ENCODE measurements around the gene RAB36. TPM values are rescaled to one million over a fixed set of nuclear protein-coding genes. Genes with fewer than 3 reads are reported as not detected.

The RAB36 gene
- total RNA-seq, 4 donors from 2014 or later, result 0.35 to 0.55 TPM; not detected in 2

DNA sequence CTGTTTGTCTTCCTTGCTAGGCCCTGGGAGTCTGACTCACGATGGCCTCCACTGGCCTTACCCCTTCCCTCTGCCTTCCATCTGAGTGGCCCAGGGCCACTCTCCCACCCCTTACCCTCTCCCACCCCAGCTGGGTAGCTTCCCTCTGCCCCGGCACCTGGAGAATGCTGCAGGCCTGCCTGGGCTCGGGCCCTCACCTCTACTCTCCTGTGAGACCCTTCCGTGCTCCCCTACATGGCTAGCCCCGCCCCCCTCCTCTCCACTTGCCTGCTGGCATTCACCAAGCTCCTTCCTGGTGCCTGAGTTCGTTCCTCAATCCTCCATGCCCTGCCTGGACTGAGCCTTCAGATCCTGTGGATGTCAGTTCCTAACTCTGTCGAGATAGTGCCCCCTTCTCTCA, 8.7 kb downstream of the RAB36 start:
- Histone ChIP-seq H3K36me3 (no peaks in the 10 kb centered on the region), H3K4me1 (no peaks in the 10 kb centered on the region), H3K9me3 (no peaks in the 10 kb centered on the region), H3K4me3 (no peak overlapping the region), H3K27ac (no peak overlapping the region), H3K27me3 (no peaks in the 10 kb centered on the region)
- DNase-seq, result no peak
- no peak for ATAC-seq
- TF ChIP-seq POLR2A (IDR thresholded peaks at IDR 0.05), result no peak
- TF ChIP-seq, protein P1, sequence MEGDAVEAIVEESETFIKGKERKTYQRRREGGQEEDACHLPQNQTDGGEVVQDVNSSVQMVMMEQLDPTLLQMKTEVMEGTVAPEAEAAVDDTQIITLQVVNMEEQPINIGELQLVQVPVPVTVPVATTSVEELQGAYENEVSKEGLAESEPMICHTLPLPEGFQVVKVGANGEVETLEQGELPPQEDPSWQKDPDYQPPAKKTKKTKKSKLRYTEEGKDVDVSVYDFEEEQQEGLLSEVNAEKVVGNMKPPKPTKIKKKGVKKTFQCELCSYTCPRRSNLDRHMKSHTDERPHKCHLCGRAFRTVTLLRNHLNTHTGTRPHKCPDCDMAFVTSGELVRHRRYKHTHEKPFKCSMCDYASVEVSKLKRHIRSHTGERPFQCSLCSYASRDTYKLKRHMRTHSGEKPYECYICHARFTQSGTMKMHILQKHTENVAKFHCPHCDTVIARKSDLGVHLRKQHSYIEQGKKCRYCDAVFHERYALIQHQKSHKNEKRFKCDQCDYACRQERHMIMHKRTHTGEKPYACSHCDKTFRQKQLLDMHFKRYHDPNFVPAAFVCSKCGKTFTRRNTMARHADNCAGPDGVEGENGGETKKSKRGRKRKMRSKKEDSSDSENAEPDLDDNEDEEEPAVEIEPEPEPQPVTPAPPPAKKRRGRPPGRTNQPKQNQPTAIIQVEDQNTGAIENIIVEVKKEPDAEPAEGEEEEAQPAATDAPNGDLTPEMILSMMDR (IDR thresholded peaks at IDR 0.05 in 4 of 5, conservative IDR thresholded peaks at IDR 0.05 in 1 of 5), result no peak
- in situ Hi-C loops (cut with MboI; ENCODE audit: low sequenced_read_pairs in 4 of 4) (no loop called here), intact Hi-C loops (cut with DNase I; ENCODE audit: low total_unique reads) (no loop called here)

DNA sequence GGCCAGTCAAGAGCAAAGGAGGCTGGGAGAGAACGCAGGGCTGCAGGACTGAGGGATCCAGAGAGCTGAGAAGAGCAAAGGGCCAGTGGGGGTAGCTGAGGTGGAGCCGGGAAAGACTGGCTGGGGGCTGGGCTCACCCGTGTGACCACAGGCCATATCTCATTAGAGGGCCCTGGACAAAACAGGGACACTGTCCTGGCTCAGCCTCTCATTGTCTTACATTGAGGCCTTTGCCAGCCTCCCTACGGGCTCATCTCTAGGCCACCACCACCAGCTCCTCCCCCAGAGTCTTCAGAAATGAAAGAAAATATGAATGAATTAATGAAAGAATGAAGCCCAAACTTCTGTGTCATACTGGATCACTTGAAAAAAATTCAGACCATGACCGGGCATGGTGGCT, 9.2 kb downstream of the RAB36 start:
- Histone ChIP-seq H3K4me1 (no peaks in the 10 kb centered on the region), H3K36me3 (no peaks in the 10 kb centered on the region), H3K9me3 (no peaks in the 10 kb centered on the region), H3K27me3 (no peaks in the 10 kb centered on the region), H3K27ac (no peak overlapping the region), H3K4me3 (no peak overlapping the region)
- intact Hi-C loops (cut with DNase I; ENCODE audit: low total_unique reads) (no loop called here), in situ Hi-C loops (cut with MboI; ENCODE audit: low sequenced_read_pairs in 4 of 4) (no loop called here)
- ATAC-seq (no peak), DNase-seq (no peak)
- TF ChIP-seq, protein P1 (IDR thresholded peaks at IDR 0.05 in 4 of 5, conservative IDR thresholded peaks at IDR 0.05 in 1 of 5), result no peak
- no peak for TF ChIP-seq POLR2A (IDR thresholded peaks at IDR 0.05)

DNA sequence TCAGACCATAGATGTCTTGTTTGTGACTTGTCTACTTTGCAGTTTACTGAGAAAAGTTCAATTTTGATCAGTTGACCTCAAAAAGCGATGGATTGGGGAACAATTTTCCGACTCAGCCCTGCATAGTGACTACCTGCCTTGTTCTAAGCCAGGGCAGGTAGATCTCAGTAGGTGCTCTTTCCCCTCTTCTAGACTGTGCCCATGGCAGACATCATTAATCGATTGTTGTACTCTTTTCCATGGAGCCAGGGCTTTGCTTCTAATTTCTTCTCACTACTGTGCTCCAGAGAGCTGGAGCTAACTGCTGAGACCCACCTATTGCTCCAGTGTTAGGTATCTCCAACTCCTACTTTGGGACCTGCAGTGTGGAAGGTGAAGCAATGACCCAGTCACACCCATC, 9.9 kb downstream of the RAB36 start:
- ATAC-seq (no peak), DNase-seq (no peak)
- no peaks in the 10 kb centered on the region for H3K9me3 ChIP-seq
- intact Hi-C loops (cut with DNase I; ENCODE audit: low total_unique reads) (no loop called here), in situ Hi-C loops (cut with MboI; ENCODE audit: low sequenced_read_pairs in 4 of 4) (no loop called here)
- TF ChIP-seq, protein P1 (IDR thresholded peaks at IDR 0.05 in 4 of 5, conservative IDR thresholded peaks at IDR 0.05 in 1 of 5), result no peak
- no peak for TF ChIP-seq POLR2A (IDR thresholded peaks at IDR 0.05)
- H3K4me1 ChIP-seq, result no peaks in the 10 kb centered on the region
- no peaks in the 10 kb centered on the region for H3K36me3 ChIP-seq
- no peak overlapping the region for H3K4me3 ChIP-seq
- H3K27ac ChIP-seq, result no peak overlapping the region
- no peaks in the 10 kb centered on the region for H3K27me3 ChIP-seq

DNA sequence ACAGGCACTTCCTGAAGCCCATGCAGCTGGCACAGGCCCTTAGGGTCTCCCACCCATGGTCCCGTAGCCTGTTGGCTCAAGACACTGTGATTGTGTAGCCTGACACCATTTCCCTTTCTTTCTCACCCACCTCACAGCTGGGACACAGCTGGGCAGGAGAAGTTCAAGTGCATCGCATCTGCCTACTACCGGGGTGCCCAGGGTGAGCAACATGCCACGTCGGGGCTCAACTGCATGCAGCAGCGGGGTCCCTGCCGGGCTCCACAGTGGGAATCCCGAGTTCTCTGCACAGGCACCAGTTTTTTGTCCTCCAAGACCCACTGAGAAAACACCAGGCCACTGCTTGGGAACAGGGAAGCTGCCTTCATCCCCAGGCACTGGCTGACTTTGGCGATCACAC, 10.6 kb downstream of the RAB36 start:
- in situ Hi-C loops (cut with MboI; ENCODE audit: low sequenced_read_pairs in 4 of 4) (no loop called here), intact Hi-C loops (cut with DNase I; ENCODE audit: low total_unique reads) (no loop called here)
- ATAC-seq (no peak), DNase-seq (no peak)
- Histone ChIP-seq H3K4me1 (no peaks in the 10 kb centered on the region), H3K9me3 (no peaks in the 10 kb centered on the region), H3K27ac (no peak overlapping the region), H3K36me3 (no peaks in the 10 kb centered on the region), H3K27me3 (no peaks in the 10 kb centered on the region), H3K4me3 (no peak overlapping the region)
- TF ChIP-seq POLR2A (IDR thresholded peaks at IDR 0.05), result no peak
- TF ChIP-seq, protein P1 (IDR thresholded peaks at IDR 0.05 in 4 of 5, conservative IDR thresholded peaks at IDR 0.05 in 1 of 5), result no peak

DNA sequence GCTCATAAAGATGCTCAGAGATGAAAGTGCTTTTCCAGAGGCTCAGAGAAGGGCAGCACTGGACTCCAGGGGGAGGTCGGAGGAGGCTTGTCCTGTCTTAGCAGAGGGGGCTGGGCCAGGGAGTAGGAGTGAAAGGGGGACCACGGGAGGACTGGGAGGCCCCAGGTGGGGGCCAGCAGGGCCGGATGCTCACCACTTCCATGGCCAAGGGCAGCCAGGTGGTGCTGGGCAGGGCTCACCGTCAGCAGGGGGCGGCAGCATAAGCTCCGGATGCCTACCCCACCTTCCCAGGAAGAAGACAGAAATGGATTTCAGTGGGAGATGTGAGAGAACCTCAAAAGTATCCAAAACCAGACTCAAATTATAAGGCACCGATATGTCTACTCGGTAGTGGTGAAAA, 11.0 kb downstream of the RAB36 start:
- H3K4me1 ChIP-seq, result no peaks in the 10 kb centered on the region
- no peaks in the 10 kb centered on the region for H3K9me3 ChIP-seq
- no peak overlapping the region for H3K27ac ChIP-seq
- no peaks in the 10 kb centered on the region for H3K27me3 ChIP-seq
- in situ Hi-C loops (cut with MboI; ENCODE audit: low sequenced_read_pairs in 4 of 4) (no loop called here), intact Hi-C loops (cut with DNase I; ENCODE audit: low total_unique reads) (no loop called here)
- no peak overlapping the region for H3K4me3 ChIP-seq
- H3K36me3 ChIP-seq, result no peaks in the 10 kb centered on the region
- TF ChIP-seq, protein P1 (IDR thresholded peaks at IDR 0.05 in 4 of 5, conservative IDR thresholded peaks at IDR 0.05 in 1 of 5), result no peak
- no peak for TF ChIP-seq POLR2A (IDR thresholded peaks at IDR 0.05)
- DNase-seq (no peak), ATAC-seq (no peak)

Measured in gastrocnemius medialis (tissue), 4 donors.